Measurements from ENCODE around the gene MRPL16. TPM values are rescaled to one million over a fixed set of nuclear protein-coding genes. Genes with fewer than 3 reads are reported as not detected.

The MRPL16 gene
- total and polyA plus RNA-seq, 12 donors: 47.5 to 143 (median 74.1) TPM

DNA sequence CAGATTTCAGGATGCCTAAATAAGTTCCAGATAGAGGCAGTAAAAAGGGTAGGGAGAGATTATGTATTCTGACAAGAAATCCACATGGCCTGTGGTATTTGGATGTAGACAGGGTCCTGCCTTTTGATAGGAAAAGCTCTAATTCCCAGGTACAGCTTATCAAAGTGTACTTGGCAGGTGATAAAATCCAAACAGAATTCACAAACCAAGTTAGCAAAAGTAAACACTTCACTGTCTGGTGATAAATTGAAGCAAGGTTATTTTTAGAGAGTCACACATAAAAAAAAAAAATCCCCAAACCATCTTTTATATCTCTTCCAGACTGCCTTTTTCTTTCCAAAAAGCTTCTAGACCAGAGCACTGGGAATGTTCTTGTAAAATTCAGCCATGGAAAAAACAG is 29.0 kb upstream of the MRPL16 start:
- H3K4me3 ChIP-seq: no peak overlapping the region
- H3K36me3 ChIP-seq (replicated peaks in 1 of 2): no peaks in the 10 kb centered on the region
- H3K27ac ChIP-seq: no peak overlapping the region
- no peaks in the 10 kb centered on the region for H3K27me3 ChIP-seq
- no peaks in the 10 kb centered on the region for H3K4me1 ChIP-seq (replicated peaks in 1 of 2)
- no peaks in the 10 kb centered on the region for H3K9me3 ChIP-seq (replicated peaks in 1 of 3)
- TF ChIP-seq, protein P1, sequence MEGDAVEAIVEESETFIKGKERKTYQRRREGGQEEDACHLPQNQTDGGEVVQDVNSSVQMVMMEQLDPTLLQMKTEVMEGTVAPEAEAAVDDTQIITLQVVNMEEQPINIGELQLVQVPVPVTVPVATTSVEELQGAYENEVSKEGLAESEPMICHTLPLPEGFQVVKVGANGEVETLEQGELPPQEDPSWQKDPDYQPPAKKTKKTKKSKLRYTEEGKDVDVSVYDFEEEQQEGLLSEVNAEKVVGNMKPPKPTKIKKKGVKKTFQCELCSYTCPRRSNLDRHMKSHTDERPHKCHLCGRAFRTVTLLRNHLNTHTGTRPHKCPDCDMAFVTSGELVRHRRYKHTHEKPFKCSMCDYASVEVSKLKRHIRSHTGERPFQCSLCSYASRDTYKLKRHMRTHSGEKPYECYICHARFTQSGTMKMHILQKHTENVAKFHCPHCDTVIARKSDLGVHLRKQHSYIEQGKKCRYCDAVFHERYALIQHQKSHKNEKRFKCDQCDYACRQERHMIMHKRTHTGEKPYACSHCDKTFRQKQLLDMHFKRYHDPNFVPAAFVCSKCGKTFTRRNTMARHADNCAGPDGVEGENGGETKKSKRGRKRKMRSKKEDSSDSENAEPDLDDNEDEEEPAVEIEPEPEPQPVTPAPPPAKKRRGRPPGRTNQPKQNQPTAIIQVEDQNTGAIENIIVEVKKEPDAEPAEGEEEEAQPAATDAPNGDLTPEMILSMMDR (IDR thresholded peaks at IDR 0.05): no peak
- no peak for TF ChIP-seq POLR2A (IDR thresholded peaks at IDR 0.05)
- DNase-seq: no peak
- intact Hi-C loops (cut with DNase I): no loop called here

DNA sequence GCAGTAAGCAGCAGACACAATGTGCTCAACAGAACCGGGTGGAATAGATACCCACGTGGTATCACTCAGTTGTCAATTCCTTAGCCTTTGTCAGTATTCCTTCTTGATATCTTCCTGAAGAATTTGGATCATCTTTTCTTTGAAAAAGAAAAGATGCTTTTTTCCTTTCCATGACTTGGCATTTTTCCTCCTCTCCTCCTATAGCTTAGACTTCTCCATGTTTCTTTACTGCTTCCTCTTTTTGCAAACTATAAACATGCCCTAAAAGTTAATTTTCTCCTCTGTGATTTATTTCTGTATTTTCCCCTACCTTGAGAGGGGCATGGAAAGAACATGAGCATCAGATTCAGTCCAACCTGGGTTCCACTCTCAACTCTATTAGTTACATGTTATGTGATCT is 23.0 kb upstream of the MRPL16 start:
- H3K27me3 ChIP-seq: no peaks in the 10 kb centered on the region
- TF ChIP-seq POLR2A (IDR thresholded peaks at IDR 0.05): no peak
- TF ChIP-seq, protein P1 (IDR thresholded peaks at IDR 0.05): no peak
- 76 to 80% (median 78%) methylated on average over 2 of the region's 2 CpGs for WGBS, 4 donors
- no peak overlapping the region for H3K4me3 ChIP-seq
- no peak overlapping the region for H3K27ac ChIP-seq
- no peaks in the 10 kb centered on the region for H3K4me1 ChIP-seq (replicated peaks in 1 of 2)
- intact Hi-C loops (cut with DNase I): no loop called here
- H3K36me3 ChIP-seq (replicated peaks in 1 of 2): no peaks in the 10 kb centered on the region
- no peak for DNase-seq
- H3K9me3 ChIP-seq (replicated peaks in 1 of 3): no peaks in the 10 kb centered on the region

DNA sequence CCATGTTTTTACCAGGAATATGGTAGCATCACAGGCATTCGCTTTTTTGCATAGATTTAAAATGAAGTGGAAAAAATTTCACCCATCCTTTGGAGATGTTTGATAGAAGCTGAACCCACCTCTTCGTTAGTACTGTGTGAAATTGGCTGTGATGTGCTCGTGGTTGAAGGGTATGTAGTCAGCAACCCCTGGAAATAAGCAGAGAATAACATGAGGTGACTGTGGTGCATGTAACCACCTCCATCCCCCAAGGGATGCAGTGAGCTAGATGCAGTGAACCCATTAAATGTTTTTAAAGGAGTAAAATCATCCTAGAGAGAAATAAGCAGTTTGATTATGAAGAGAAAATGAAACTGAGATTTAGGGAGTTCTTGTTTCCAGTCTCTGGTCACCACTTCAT is 18.8 kb upstream of the MRPL16 start:
- no peak for DNase-seq
- no peaks in the 10 kb centered on the region for H3K27me3 ChIP-seq
- H3K4me1 ChIP-seq (replicated peaks in 1 of 2): no peaks in the 10 kb centered on the region
- H3K27ac ChIP-seq: no peak overlapping the region
- no peaks in the 10 kb centered on the region for H3K36me3 ChIP-seq (replicated peaks in 1 of 2)
- 70 to 86% (median 78%) methylated on average over 3 of the region's 3 CpGs for WGBS, 4 donors
- intact Hi-C loops (cut with DNase I): loop anchor here in 1 of 2 donors (10.0 kb wide), 1 partner anchor 305 kb away; no protein-coding TSS in a partner anchor
- no peak for TF ChIP-seq POLR2A (IDR thresholded peaks at IDR 0.05)
- TF ChIP-seq, protein P1 (IDR thresholded peaks at IDR 0.05): no peak
- no peaks in the 10 kb centered on the region for H3K9me3 ChIP-seq (replicated peaks in 1 of 3)
- H3K4me3 ChIP-seq: no peak overlapping the region

DNA sequence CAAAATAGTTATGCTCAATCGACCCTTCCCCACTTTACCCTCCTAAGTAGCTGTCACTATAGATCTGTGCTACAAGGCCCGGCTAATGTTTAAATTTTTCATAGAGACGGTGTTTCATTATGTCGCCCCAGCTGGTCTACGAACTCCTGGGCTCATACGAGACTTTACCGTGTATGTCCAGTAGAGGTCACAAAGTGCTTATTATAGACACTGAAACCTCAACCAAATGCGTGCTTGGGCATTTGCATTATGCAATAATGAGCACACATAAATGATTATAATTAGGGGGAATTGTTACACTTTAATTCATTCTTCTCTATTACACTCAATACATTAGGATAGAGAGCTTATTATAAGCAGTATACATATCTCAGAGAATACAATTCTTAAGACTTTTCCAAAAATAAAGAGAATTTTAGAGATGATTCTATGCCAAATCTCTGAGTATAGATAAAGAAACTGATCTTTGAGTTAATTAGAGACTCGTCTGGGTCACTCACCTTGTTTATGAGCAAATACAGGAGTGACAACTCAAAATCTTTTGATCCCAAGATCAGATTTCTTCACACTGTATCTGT is 12.5 kb upstream of the MRPL16 start:
- intact Hi-C loops (cut with DNase I): loop anchor here in 1 of 2 donors (10.0 kb wide), 1 partner anchor 312 kb away; no protein-coding TSS in a partner anchor
- WGBS, 4 donors: 4 to 9% (median 6%) methylated on average over 9 of the region's 9 CpGs
- Histone ChIP-seq H3K27ac (no peak overlapping the region), H3K9me3 (replicated peaks in 1 of 3) (no peaks in the 10 kb centered on the region), H3K4me1 (replicated peaks in 1 of 2) (no peaks in the 10 kb centered on the region), H3K4me3 (no peak overlapping the region), H3K27me3 (no peaks in the 10 kb centered on the region), H3K36me3 (replicated peaks in 1 of 2) (no peaks in the 10 kb centered on the region)
- TF ChIP-seq, protein P1 (IDR thresholded peaks at IDR 0.05): peak; percentile 46 to 69 (median 62)
- TF ChIP-seq POLR2A (IDR thresholded peaks at IDR 0.05): no peak
- peak in 6 of 7 donors; percentile 30 to 58 (median 50) for DNase-seq

Data from adrenal gland (tissue), 12 donors.